Left ventricle myocardium superior (tissue), 1 donor: ENCODE measurements around the gene KCNJ5. TPM values are rescaled to one million over a fixed set of nuclear protein-coding genes. Genes with fewer than 3 reads are reported as not detected.

Experiments used
- ATAC-seq: fragments of 200-7000 bp; cut with Tn5 transposase; one replicate; pipeline ENCODE4 v1.9.1; 2020; ENCODE audit warnings: mild to moderate bottlenecking, moderate library complexity
- DNase-seq: peaks from one replicate; pipeline ENCODE4 v3.0.0-alpha.2; 2020
- intact Hi-C: fragments of 100-400 bp; cut with micrococcal nuclease; formaldehyde crosslinking; loops from one replicate; pipeline ENCODE4 v1.11.0; 2022
- long read RNA-seq: library from polyadenylated mRNA; unstranded; transcript quantifications from one replicate; pipeline ENCODE4 v2.0.0, GENCODE V29; 2021
- total RNA-seq: library from RNA; stranded (reverse); fragmentation: NEBNext Ultra II Directional; extraction: Animal tissue kit (Norgen Biotek cat#: 25700); gene quantifications from one replicate; pipeline ENCODE4 v1.2.1, GENCODE V29; 2021
- donor health status: DM: no; HTN: yes; CAD: no; lungs with severe emphysema.

The KCNJ5 gene
- total RNA-seq, result 7.2 TPM
- long read RNA-seq, full-length matches to known transcripts, result 9 of 15 reads
- long read RNA-seq, partial matches to known transcripts, result 0 of 15 reads
- long read RNA-seq, other reads (novel, unspliced or antisense), result 6 of 15 reads

- ATAC-seq, result peak; percentile 57
- peak; percentile 73 for DNase-seq
- intact Hi-C loops, result no loop called here
These were observed at the start of gene KCNJ5 for GRCh38 chr11:128890543-128891368. Gene KCNJ5, plus strand, starts transcription at chr11:128891356. Its CDS starts 19,918 bp downstream, at chr11:128911274.

DNA sequence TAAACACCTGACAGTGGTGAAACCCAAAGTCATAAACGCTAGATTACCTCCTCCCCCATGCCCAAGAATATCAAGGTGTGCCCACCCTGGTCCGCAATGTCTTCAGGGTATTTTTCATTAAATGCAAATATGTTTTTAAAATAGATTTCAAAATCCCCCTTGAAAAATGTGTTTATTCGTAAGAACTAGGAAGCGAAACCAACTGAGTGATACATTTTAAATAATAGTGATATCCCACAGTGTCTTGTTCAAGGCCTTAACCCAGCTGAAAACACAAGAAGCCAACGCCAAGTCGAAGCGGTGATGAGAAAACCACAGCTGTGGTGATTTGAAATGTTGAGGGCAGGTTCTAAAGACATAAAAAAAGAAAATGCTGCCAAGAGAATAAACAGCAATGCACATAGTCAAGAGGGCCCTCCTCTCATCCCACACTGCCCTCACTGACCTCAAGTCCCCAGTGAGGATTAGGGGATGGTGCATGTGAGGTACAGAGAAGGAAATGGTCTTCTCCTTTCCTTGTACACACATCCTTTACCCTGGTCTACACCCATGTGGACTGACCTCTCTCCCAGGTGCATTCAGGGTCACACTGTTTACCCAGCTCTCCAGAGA lies 49.6 kb upstream of the KCNJ5 start:
- intact Hi-C loops, result no loop called here
- ATAC-seq (no peak), DNase-seq (no peak)

GRCh38 chr11:128843198-128843785 lies 47.9 kb upstream of the KCNJ5 start:
- no peak for ATAC-seq
- DNase-seq, result no peak
- intact Hi-C loops, result no loop called here

DNA sequence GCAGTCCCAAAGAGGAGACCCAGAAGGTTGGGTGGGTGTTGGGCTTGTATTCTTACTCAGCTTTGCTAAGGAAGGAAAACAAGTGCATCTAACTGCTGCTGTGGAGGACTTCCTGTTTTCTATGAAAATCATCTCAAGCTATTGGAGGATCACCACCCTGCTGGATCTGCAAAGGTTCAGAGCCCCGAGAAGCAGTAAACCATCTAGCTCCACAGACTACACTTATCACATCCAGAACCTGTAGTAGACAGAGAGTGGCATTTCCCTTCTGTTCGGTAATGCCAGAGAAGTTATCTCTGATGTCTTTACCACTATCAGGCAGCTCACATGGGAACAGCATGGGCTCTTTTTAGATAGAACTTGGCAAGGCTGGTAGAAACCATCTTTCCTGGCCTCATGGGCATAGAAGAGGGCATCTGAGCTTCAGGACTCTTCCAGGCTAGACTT lies 45.8 kb upstream of the KCNJ5 start:
- DNase-seq (no peak), ATAC-seq (peak; percentile 82)
- intact Hi-C loops, result no loop called here

DNA sequence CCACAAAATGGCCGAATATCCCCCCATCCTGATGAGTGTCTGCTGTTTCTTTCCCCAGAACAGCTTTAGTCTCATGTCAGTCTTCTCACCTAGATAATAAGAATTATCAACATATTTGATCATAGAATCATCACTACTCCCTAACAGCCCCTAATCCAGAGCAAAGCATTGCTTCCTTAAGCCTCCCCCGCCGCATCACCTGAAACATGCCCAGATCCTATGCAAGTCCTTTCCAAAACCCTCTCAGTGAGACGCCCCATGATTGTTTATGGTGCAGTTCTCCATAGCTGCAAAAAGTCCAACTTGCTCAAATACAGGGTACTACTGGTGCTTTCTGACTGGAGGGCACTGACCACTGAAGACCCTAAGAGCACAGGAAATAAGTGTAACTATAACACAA lies 44.2 kb upstream of the KCNJ5 start:
- intact Hi-C loops, result no loop called here

DNA sequence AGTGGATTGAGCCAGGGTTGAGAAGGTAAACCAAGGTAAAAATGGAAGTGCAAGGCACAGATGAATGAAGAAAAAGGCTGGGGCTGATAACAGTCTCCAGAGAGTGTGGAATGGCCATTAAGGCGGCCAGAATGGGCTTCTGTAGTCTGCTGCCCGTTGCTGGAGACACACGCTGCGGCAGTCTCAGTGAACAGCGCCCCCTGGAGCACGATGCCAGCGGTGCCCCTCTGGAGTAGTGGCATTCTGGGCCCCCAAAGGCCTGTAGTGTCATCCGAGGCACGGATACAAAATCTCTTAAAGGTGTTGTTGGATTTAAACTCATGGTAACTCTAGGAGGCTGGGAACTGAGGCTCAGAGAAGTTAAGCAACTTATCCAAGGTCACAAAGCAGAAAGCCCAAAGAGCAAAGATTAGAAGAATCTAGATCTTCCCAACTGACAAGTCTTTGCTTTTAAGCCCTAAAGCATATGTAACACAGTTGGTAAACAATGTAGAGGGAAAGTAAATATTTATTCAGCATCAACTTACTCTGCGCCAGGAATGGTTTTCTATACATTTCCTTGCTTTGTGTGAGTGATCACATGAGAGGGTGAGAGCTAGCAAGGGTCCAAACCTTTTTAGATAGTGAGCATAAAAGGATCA lies 42.2 kb upstream of the KCNJ5 start:
- ATAC-seq, result no peak
- intact Hi-C loops, result no loop called here
- DNase-seq, result peak; percentile 76

More for the DNA sequence above, 44.2 kb upstream of the KCNJ5 start:
- ATAC-seq (no peak), DNase-seq (no peak)

DNA sequence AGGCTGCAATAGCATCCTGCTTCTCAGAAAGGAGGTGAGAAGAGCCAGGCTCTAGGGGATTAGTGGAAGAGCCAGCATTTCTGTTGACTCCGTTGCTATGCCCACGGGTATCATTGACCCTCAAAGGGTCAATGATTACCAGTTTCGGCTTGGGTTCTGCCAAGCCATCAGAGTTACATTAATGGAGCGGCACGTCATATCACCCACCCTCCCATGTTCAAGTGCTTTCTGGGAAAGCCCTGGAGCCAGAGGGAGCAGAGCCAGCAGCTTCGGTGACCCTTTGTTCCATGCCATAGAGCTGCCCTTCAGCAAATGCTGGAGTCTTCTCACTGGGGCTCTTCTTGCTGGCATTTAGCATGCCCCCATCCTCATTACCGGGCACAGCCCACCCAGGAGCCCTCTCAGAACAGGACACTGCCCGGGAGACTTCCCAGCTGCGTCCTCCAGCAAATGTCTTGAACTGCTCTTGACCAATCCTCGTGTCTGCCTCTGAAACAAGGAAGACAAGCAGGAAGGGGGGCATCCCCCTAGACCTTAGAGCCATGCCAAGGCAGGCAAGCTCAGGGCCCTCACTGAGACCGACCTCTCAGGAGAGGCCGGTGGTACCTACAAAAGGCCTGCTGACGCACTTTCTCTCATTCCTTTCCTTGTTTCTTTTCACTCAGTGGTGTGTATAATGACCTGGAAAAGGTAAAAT lies 38.7 kb upstream of the KCNJ5 start:
- ATAC-seq (peak; percentile 95), DNase-seq (peak; percentile 66)
- intact Hi-C loops, result no loop called here

DNA sequence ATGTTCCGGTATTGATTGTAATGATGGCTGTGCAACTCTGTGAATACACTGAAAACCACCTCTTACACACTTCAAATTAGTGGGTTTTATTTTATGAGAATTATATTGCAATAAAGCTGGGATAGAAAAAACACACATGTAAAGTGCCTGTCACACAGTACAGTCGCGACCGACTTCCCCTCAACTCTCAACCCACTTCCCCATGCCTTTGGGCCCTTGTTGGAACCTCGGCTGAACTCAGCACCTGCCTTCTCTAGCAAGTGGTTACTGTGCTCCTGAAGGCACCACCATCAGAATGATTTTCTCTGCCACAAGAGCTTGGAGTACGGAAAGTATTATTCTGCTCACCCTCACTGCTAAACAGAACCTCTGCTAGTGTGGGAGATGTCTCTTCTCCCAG lies 37.6 kb upstream of the KCNJ5 start:
- no peak for ATAC-seq
- DNase-seq, result no peak
- intact Hi-C loops, result no loop called here

GRCh38 chr11:128854841-128855240 lies 36.3 kb upstream of the KCNJ5 start:
- DNase-seq (no peak), ATAC-seq (no peak)
- intact Hi-C loops, result no loop called here

DNA sequence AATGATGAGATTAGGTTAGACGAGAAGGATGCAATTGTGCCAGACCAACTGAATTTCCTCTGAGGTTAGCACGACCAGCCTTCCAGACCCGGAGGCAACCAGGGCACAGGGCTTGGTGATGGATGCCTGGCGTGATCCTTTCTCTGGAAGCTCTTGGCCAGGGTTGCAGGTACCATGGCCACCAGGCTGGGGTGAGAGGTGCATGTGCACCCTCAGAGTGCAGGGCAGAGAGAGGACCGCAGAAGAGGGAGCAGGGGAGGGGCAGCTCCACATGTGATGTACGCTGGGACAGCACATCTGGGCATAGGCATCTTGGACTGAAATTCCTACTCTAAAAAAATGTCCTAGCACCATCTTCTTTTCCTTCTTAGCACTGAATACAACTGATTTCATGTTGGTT lies 34.9 kb upstream of the KCNJ5 start:
- no peak for DNase-seq
- ATAC-seq, result no peak
- intact Hi-C loops, result no loop called here

GRCh38 chr11:128857341-128857740 lies 33.8 kb upstream of the KCNJ5 start:
- no peak for DNase-seq
- intact Hi-C loops, result no loop called here
- no peak for ATAC-seq

DNA sequence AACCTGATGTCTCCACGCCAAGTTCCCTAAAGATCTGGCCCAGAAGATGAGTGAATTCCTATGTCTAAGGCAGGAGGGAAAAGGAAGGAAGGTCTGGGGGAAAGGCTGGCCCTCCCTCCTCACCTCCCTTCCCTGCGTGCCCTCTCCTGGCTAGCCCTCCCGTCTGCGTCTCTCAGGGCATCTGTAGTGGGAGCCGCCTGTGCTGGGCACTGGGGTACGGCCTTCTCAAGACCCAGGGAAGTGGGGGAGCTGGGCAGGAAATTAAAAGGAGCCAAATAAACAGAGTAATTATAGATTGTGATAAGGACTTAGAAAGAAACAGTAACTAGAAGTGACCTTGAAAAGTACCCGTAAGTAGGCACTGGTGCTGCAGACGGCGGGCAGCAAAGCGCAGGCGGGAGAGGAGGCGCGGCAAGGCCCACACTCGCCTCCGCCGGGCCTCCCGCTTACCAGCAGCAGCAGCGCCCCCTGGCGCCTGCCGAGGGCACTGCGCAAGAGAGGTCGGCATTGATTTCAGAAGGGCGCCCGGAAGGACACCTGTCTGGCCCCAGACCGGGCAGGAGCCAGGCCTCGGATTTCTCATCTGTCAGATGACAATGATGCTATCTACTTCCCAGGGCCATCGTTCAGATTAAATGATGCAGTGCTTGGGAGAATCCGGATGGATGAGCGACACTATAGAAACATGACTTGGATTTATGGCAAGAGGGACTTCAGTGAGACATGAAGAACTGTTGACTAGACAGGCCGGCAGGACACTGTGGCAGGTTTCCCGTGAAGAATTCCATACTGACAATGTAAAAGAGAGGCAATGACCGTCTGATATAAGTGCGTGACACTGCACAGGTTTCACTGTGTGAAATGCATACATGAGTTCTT lies 31.4 kb upstream of the KCNJ5 start:
- peak; percentile 87 for DNase-seq
- peak; percentile 92 for ATAC-seq
- intact Hi-C loops, result no loop called here

- ATAC-seq (no peak), DNase-seq (no peak)
- intact Hi-C loops, result no loop called here
These were observed 30.4 kb upstream of the KCNJ5 start for GRCh38 chr11:128860571-128861361.

DNA sequence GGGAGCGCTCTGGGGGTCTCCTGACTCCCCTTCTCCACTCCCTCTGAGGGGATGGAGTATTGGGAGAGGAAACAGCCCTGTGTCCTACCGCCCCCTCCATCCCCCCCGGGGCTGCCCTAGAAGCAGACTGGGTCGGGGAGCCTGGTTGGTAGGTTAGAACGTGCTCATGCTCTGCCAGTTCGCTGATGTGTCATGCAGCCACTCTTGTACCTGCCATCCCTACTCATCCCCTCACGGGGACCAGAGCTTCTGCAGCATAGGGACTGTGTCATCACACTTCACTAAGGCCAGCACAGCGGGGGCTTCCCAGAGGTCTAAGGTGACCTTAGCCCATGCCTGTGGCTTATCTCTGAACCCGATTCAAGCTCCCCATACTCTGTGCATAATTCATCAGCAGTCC lies 28.8 kb upstream of the KCNJ5 start:
- intact Hi-C loops, result no loop called here
- ATAC-seq (no peak), DNase-seq (no peak)

GRCh38 chr11:128862908-128863660 lies 28.1 kb upstream of the KCNJ5 start:
- intact Hi-C loops, result no loop called here
- ATAC-seq (no peak), DNase-seq (no peak)

GRCh38 chr11:128865490-128865889 lies 25.7 kb upstream of the KCNJ5 start:
- ATAC-seq, result no peak
- intact Hi-C loops, result no loop called here
- no peak for DNase-seq

- ATAC-seq (no peak), DNase-seq (no peak)
- intact Hi-C loops, result no loop called here
These were observed 23.9 kb upstream of the KCNJ5 start, which contains the start of gene KCNJ1 for GRCh38 chr11:128867277-128867676. Gene KCNJ1, minus strand, starts transcription at chr11:128867296. Its CDS starts 27,053 bp downstream, at chr11:128840243.
